Calu3 (cell line): ENCODE data around the gene SMURF2. TPM values are rescaled to one million over a fixed set of nuclear protein-coding genes. Genes with fewer than 3 reads are reported as not detected.

Source experiments
- BruUV-seq: library from RNA; stranded (reverse); fragments of 400-500 nt; replicated peaks from 2 replicates; lab custom pipeline; 2021; lab: Mats Ljungman, UMichigan
- CTCF ChIA-PET: fragments of 300-600 bp; sonication (Branson Sonifier 250); formaldehyde crosslinking; loops from one replicate; lab custom pipeline; 2022; ENCODE audit warnings: antibody characterized with exemption; lab: Charles Lee
- DNase-seq: peaks from one replicate; pipeline ENCODE4 v3.0.0; 2022
- H3K27ac Mint-ChIP-seq: one replicate; pipeline ENCODE4 v1.8.0; 2022; ENCODE audit warnings: mixed read lengths; ENCODE audit not compliant: unreplicated experiment
- H3K27me3 Mint-ChIP-seq: one replicate; pipeline ENCODE4 v1.8.0; 2022; ENCODE audit warnings: mixed read lengths; ENCODE audit not compliant: unreplicated experiment
- H3K36me3 Mint-ChIP-seq: one replicate; pipeline ENCODE4 v1.8.0; 2022; ENCODE audit warnings: mild to moderate bottlenecking, moderate library complexity, mixed read lengths; ENCODE audit not compliant: insufficient read depth, unreplicated experiment
- H3K4me1 Mint-ChIP-seq: one replicate; pipeline ENCODE4 v1.8.0; 2022; ENCODE audit warnings: mild to moderate bottlenecking, low read depth, mixed read lengths; ENCODE audit not compliant: unreplicated experiment
- H3K4me3 Mint-ChIP-seq: one replicate; pipeline ENCODE4 v1.8.0; 2022; ENCODE audit warnings: mild to moderate bottlenecking, low read depth, moderate library complexity, mixed read lengths; ENCODE audit not compliant: unreplicated experiment
- H3K9me3 Mint-ChIP-seq: one replicate; pipeline ENCODE4 v1.8.0; 2022; ENCODE audit warnings: low read depth, mixed read lengths; ENCODE audit not compliant: unreplicated experiment
- intact Hi-C: fragments of 100-400 bp; cut with micrococcal nuclease; formaldehyde crosslinking; loops from one replicate; pipeline ENCODE4 v1.10.0; 2022; ENCODE audit not compliant: unreplicated experiment
- total RNA-seq: library from RNA; stranded (reverse); gene quantifications from 2 replicates; pipeline ENCODE4 v1.2.3, GENCODE V29; 2022
- TF ChIP-seq, protein P1 (sequence below): fragments of 200-600 bp; IDR thresholded peaks from one replicate; pipeline ENCODE4 v1.8.0; 2022; ENCODE audit warnings: antibody characterized with exemption; ENCODE audit not compliant: unreplicated experiment

Gene SMURF2
- total RNA-seq, 1 experiment from 2014 or later: 18.8 TPM

GRCh38 chr17:64571746-64572145, 90.4 kb downstream of the SMURF2 start:
- CTCF ChIA-PET: no interaction called here
- H3K4me1 Mint-ChIP-seq: no peaks in the 10 kb centered on the region
- H3K9me3 Mint-ChIP-seq: no peaks in the 10 kb centered on the region
- no peaks in the 10 kb centered on the region for H3K27me3 Mint-ChIP-seq
- no peak overlapping the region for H3K27ac Mint-ChIP-seq
- TF ChIP-seq, protein P1, sequence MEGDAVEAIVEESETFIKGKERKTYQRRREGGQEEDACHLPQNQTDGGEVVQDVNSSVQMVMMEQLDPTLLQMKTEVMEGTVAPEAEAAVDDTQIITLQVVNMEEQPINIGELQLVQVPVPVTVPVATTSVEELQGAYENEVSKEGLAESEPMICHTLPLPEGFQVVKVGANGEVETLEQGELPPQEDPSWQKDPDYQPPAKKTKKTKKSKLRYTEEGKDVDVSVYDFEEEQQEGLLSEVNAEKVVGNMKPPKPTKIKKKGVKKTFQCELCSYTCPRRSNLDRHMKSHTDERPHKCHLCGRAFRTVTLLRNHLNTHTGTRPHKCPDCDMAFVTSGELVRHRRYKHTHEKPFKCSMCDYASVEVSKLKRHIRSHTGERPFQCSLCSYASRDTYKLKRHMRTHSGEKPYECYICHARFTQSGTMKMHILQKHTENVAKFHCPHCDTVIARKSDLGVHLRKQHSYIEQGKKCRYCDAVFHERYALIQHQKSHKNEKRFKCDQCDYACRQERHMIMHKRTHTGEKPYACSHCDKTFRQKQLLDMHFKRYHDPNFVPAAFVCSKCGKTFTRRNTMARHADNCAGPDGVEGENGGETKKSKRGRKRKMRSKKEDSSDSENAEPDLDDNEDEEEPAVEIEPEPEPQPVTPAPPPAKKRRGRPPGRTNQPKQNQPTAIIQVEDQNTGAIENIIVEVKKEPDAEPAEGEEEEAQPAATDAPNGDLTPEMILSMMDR: no peak
- no peak overlapping the region for H3K4me3 Mint-ChIP-seq
- no peak for DNase-seq
- intact Hi-C loops: loop anchor here (5.0 kb wide), 1 partner anchor 36 kb away; no protein-coding TSS in a partner anchor
- peaks cover 18% of the 10 kb centered on the region for H3K36me3 Mint-ChIP-seq
- BruUV-seq: no TSS peak

DNA sequence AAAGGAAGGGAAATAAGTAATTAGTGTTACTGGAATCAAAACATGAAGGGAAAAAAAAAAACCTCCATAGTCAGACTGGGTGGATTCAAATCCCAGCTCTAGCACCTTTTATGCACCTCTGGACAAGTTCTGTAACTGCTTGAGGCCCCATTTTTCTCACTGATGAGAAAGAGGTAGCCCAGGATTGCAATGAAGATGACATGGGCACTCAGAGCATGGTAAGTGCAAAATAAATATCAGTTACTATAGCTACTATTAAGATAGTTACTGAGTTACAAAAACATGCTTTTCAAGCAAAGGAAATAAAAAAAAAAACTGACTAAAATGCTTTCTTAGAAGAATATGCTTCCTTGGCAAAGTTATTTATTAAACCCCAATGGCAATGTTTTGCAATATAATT, 96.5 kb downstream of the SMURF2 start:
- H3K9me3 Mint-ChIP-seq: no peaks in the 10 kb centered on the region
- no peaks in the 10 kb centered on the region for H3K27me3 Mint-ChIP-seq
- peaks cover 24% of the 10 kb centered on the region for H3K36me3 Mint-ChIP-seq
- TF ChIP-seq, protein P1: no peak
- DNase-seq: no peak
- H3K27ac Mint-ChIP-seq: no peak overlapping the region
- CTCF ChIA-PET: no interaction called here
- no peaks in the 10 kb centered on the region for H3K4me1 Mint-ChIP-seq
- H3K4me3 Mint-ChIP-seq: no peak overlapping the region
- intact Hi-C loops: no loop called here
- no TSS peak for BruUV-seq

- H3K4me3 Mint-ChIP-seq: no peak overlapping the region
- intact Hi-C loops: no loop called here
- no peaks in the 10 kb centered on the region for H3K4me1 Mint-ChIP-seq
- DNase-seq: no peak
- H3K9me3 Mint-ChIP-seq: no peaks in the 10 kb centered on the region
- no peaks in the 10 kb centered on the region for H3K27me3 Mint-ChIP-seq
- peaks cover 24% of the 10 kb centered on the region for H3K36me3 Mint-ChIP-seq
- TF ChIP-seq, protein P1: no peak
- no TSS peak for BruUV-seq
- H3K27ac Mint-ChIP-seq: no peak overlapping the region
- CTCF ChIA-PET: no interaction called here
These were observed 98.0 kb downstream of the SMURF2 start for GRCh38 chr17:64564098-64564497.

GRCh38 chr17:64555281-64555680, 106.8 kb downstream of the SMURF2 start:
- BruUV-seq: no TSS peak
- DNase-seq: no peak
- Mint-ChIP-seq H3K27ac (no peak overlapping the region), H3K4me3 (no peak overlapping the region), H3K27me3 (no peaks in the 10 kb centered on the region), H3K9me3 (no peaks in the 10 kb centered on the region), H3K36me3 (peaks cover 17% of the 10 kb centered on the region), H3K4me1 (no peaks in the 10 kb centered on the region)
- intact Hi-C loops: no loop called here
- CTCF ChIA-PET: no interaction called here
- TF ChIP-seq, protein P1: no peak
